Natural killer cell (primary cell): ENCODE measurements around the gene CDC37L1. TPM values are rescaled to one million over a fixed set of nuclear protein-coding genes. Genes with fewer than 3 reads are reported as not detected.

Experiments
- ATAC-seq, 3 donors: fragments of 150-1000 bp in 2 of 3; fragments of 200-7000 bp in 1 of 3; cut with Tn5 transposase; 1 replicate in 1 of 3; 2 replicates in 2 of 3; pipeline ENCODE4 v1.10.0; 2021; ENCODE audit warnings: mild to moderate bottlenecking in 2 of 3, moderate library complexity in 2 of 3
- DNase-seq, 2 donors: peaks; one replicate each; pipeline versions ENCODE4 v3.0.0 to v3.0.0-alpha.2; 2013 to 2021; ENCODE audit warnings: mixed read lengths in 1 of 2
- H3K27ac ChIP-seq: one replicate; pipeline ENCODE4 v1.5.1; 2013; ENCODE audit warnings: mild to moderate bottlenecking, low read length
- H3K27me3 ChIP-seq: one replicate; pipeline ENCODE4 v1.6.1; 2013; ENCODE audit warnings: low read length; ENCODE audit not compliant: control insufficient read depth, insufficient read depth
- H3K36me3 ChIP-seq: one replicate; pipeline ENCODE4 v1.6.1; 2013; ENCODE audit warnings: low read length; ENCODE audit not compliant: control insufficient read depth, insufficient read depth
- H3K4me1 ChIP-seq: one replicate; pipeline ENCODE4 v1.6.1; 2013; ENCODE audit warnings: low read length; ENCODE audit not compliant: control insufficient read depth, insufficient read depth
- H3K4me3 ChIP-seq: one replicate; pipeline ENCODE4 v1.5.1; 2013; ENCODE audit warnings: low read length
- H3K9me3 ChIP-seq: one replicate; pipeline ENCODE4 v1.6.1; 2013; ENCODE audit warnings: low read length; ENCODE audit not compliant: control insufficient read depth, insufficient read depth
- H3K27ac Mint-ChIP-seq, 2 donors: one replicate each; pipeline ENCODE4 v1.8.0; 2022; ENCODE audit warnings: mild to moderate bottlenecking in 2 of 2, mixed read lengths in 2 of 2, moderate library complexity in 1 of 2
- H3K27me3 Mint-ChIP-seq, 2 donors: one replicate each; pipeline ENCODE4 v1.8.0; 2022; ENCODE audit warnings: low read depth in 2 of 2, mixed read lengths in 2 of 2
- H3K36me3 Mint-ChIP-seq: one replicate; pipeline ENCODE4 v1.8.0; 2022; ENCODE audit warnings: mixed read lengths
- H3K4me1 Mint-ChIP-seq, 2 donors: one replicate each; pipeline ENCODE4 v1.8.0; 2022; ENCODE audit warnings: mixed read lengths in 2 of 2
- H3K4me3 Mint-ChIP-seq: one replicate; pipeline ENCODE4 v1.8.0; 2022; ENCODE audit warnings: mild to moderate bottlenecking, moderate library complexity, mixed read lengths
- H3K9me3 Mint-ChIP-seq, 2 donors: one replicate each; pipeline ENCODE4 v1.8.0; 2022; ENCODE audit warnings: mixed read lengths in 2 of 2
- CTCF ChIP-seq: fragments of 200-600 bp; IDR thresholded peaks from one replicate; pipeline ENCODE4 v1.8.0; 2022; ENCODE audit warnings: antibody characterized with exemption
- WGBS: methylation state at CpG from one replicate; pipeline ENCODE4 v1.1.7; 2013; ENCODE audit warnings: missing lambda C conversion rate; ENCODE audit not compliant: insufficient coverage; 5-methylcytosine and 5-hydroxymethylcytosine counted together
- intact Hi-C: fragments of 100-400 bp; cut with micrococcal nuclease; formaldehyde crosslinking; loops from one replicate; pipeline ENCODE4 v1.14.2; 2022
- total RNA-seq, 4 donors: library from RNA; stranded (reverse); fragments of 120-200 nt in 1 of 4; gene quantifications; one replicate each; pipeline versions ENCODE4 v1.2.3 to v1.2.4, GENCODE V29; 2013 to 2022

CDC37L1 gene
- total RNA-seq, 3 donors from 2014 or later (not counting 1 experiment from before 2014, with no cell fraction given): 11.6 to 20.1 (median 13.0) TPM

DNA sequence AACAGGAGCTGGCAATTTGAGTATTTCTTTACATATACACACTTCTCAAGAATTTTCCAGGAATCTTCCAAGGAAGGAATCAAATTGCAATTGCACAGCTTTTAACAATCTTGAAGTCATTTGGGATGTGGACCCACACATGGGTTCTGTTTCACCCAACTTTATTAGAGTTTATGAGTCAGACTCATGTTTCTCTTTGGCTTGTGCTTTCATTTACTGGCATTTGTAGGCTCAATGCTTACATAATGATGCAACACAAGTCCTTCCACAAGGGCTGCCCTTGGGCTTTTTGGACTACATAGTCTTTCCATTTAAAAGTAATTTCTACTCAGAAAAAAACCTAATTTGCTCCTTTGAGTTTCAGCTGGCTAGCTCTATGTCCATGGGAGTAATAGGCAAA is 4.6 kb upstream of the CDC37L1 start:
- no peak for TF ChIP-seq CTCF
- Mint-ChIP-seq H3K9me3 (no peaks in the 10 kb centered on the region), H3K4me1 (no peaks in the 10 kb centered on the region), H3K4me3 (no peak overlapping the region), H3K27ac (no peak overlapping the region), H3K27me3 (peaks cover 0 to 5% of the 10 kb centered on the region in 2 donors), H3K36me3 (no peaks in the 10 kb centered on the region)
- ATAC-seq (no peak), DNase-seq (no peak)
- Histone ChIP-seq H3K4me3 (no peak overlapping the region), H3K27ac (no peak overlapping the region), H3K36me3 (no peaks in the 10 kb centered on the region), H3K27me3 (peaks cover 3% of the 10 kb centered on the region), H3K4me1 (no peaks in the 10 kb centered on the region), H3K9me3 (no peaks in the 10 kb centered on the region)
- intact Hi-C loops: loop anchor here (10.0 kb wide), 1 partner anchor 1150 kb away; the partner anchor contains the start of gene RFX3

GRCh38 chr9:4677392-4677791 is 2.0 kb upstream of the CDC37L1 start:
- TF ChIP-seq CTCF: no peak
- intact Hi-C loops: loop anchor here (10.0 kb wide), 1 partner anchor 1153 kb away; the partner anchor contains the start of gene RFX3
- Histone ChIP-seq H3K36me3 (no peaks in the 10 kb centered on the region), H3K4me1 (peaks cover 8% of the 10 kb centered on the region), H3K27ac (no peak overlapping the region), H3K27me3 (no peaks in the 10 kb centered on the region), H3K9me3 (no peaks in the 10 kb centered on the region), H3K4me3 (no peak overlapping the region)
- DNase-seq (no peak), ATAC-seq (no peak)
- Mint-ChIP-seq H3K27ac (no peak overlapping the region), H3K36me3 (no peaks in the 10 kb centered on the region), H3K9me3 (no peaks in the 10 kb centered on the region), H3K4me3 (no peak overlapping the region), H3K27me3 (peaks cover 0 to 5% of the 10 kb centered on the region in 2 donors), H3K4me1 (no peaks in the 10 kb centered on the region)
- 97% methylated on average over 3 of the region's 3 CpGs for WGBS

DNA sequence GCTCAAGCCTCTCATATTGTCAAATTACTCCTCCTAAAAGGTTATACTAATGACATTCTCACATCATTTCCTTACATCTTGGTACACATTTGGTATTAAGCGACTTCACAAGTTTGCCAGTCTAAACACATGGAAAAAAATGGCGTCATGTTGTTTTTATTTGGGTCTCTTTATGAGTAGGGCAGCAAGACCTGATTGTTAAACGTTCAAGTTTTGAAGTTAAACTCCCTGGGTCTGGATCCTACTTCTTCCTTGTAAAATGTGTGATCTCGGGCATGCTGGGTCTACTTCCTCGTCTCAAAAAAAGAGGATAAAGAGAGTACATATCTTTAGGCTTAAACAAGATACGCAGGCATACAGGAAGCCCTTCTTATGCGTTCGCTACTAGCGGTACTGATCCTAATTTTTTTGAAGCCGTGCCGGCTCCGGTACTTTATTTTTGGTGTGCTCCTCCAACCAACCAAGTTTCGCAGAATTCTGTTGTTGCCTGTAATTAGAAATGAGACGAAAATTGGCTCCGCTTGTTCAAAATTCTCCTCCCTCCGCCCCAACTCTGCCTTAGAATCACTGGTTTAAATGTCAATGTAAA is 596 bp upstream of the CDC37L1 start:
- no peak for TF ChIP-seq CTCF
- Histone ChIP-seq H3K9me3 (no peaks in the 10 kb centered on the region), H3K4me3 (peak overlapping the region; percentile 85), H3K27ac (peak overlapping the region; percentile 94), H3K27me3 (no peaks in the 10 kb centered on the region), H3K36me3 (no peaks in the 10 kb centered on the region), H3K4me1 (peaks cover 8% of the 10 kb centered on the region)
- no peaks in the 10 kb centered on the region for H3K36me3 Mint-ChIP-seq
- DNase-seq: peak in 1 of 2 donors; percentile 68
- no peaks in the 10 kb centered on the region for H3K9me3 Mint-ChIP-seq
- intact Hi-C loops: loop anchor here (1.0 to 10.0 kb wide), 4 partner anchors 16 to 1154 kb away; partner anchors contain the start of genes AK3, PLPP6, RCL1 and RFX3
- ATAC-seq: peak in 2 of 3 donors; percentile 15 to 16
- WGBS: 1% methylated on average over 15 of the region's 16 CpGs
- H3K4me3 Mint-ChIP-seq: no peak overlapping the region
- H3K27ac Mint-ChIP-seq: no peak overlapping the region
- peaks cover 8% of the 10 kb centered on the region in 2 donors for H3K4me1 Mint-ChIP-seq
- H3K27me3 Mint-ChIP-seq: peaks cover 0 to 5% of the 10 kb centered on the region in 2 donors

GRCh38 chr9:4680173-4680525 is 780 bp downstream of the CDC37L1 start:
- no peak overlapping the region for H3K27ac Mint-ChIP-seq
- TF ChIP-seq CTCF: no peak

More at GRCh38 chr9:4680173-4680525, 780 bp downstream of the CDC37L1 start:
- Mint-ChIP-seq H3K27me3 (peaks cover 0 to 2% of the 10 kb centered on the region in 2 donors), H3K4me1 (peaks cover 15 to 17% of the 10 kb centered on the region in 2 donors), H3K4me3 (no peak overlapping the region), H3K36me3 (no peaks in the 10 kb centered on the region), H3K9me3 (no peaks in the 10 kb centered on the region)
- peak overlapping the region; percentile 94 for H3K27ac ChIP-seq
- peak overlapping the region; percentile 85 for H3K4me3 ChIP-seq
- H3K4me1 ChIP-seq: peaks cover 8% of the 10 kb centered on the region
- H3K9me3 ChIP-seq: no peaks in the 10 kb centered on the region
- ATAC-seq: no peak
- 14% methylated on average over 10 of the region's 10 CpGs for WGBS
- intact Hi-C loops: no loop called here
- H3K27me3 ChIP-seq: no peaks in the 10 kb centered on the region
- peak in 1 of 2 donors; percentile 41 for DNase-seq
- peaks cover 4% of the 10 kb centered on the region for H3K36me3 ChIP-seq
